ENCODE results near the gene KDM6A.

The KDM6A gene

GRCh38 chrX:44971674-44972073, 98.7 kb downstream of the KDM6A start:
- no peak overlapping the region for H3K4ac ChIP-seq (ENCODE audit: low read depth in 1 of 2, low read length in 2 of 2)
- H4K91ac ChIP-seq (ENCODE audit: low read length): no peak overlapping the region
- H3K79me1 ChIP-seq (replicated peaks; ENCODE audit: low read length, poor library complexity, severe bottlenecking): no peaks in the 10 kb centered on the region
- H2BK5ac ChIP-seq (ENCODE audit: low read depth, low read length, poor library complexity, severe bottlenecking): no peak overlapping the region
- H2BK120ac ChIP-seq (ENCODE audit: low read depth, low read length): no peak overlapping the region
- no peak overlapping the region for H3K4me3 ChIP-seq (ENCODE audit: insufficient read depth in 1 of 2, low read depth in 1 of 2, low read length in 2 of 2)
- no peak for DNase-seq
- H3K4me1 ChIP-seq (ENCODE audit: control insufficient read depth, insufficient read depth, low read depth, low read length): peaks cover 2% of the 10 kb centered on the region
- no peak overlapping the region for H2AK5ac ChIP-seq (ENCODE audit: low read length, severe bottlenecking)
- H2BK12ac ChIP-seq (ENCODE audit: low read length in 2 of 2): no peak overlapping the region
- H3K9me3 ChIP-seq (ENCODE audit: control insufficient read depth, low read length): peaks cover 7% of the 10 kb centered on the region
- H2AFZ ChIP-seq (ENCODE audit: low read depth, low read length): no peak overlapping the region
- 21% methylated on average over 7 of the region's 8 CpGs for WGBS
- no peak overlapping the region for H3K27ac ChIP-seq (ENCODE audit: low read length, poor library complexity, severe bottlenecking)
- no peak overlapping the region for H3K18ac ChIP-seq (ENCODE audit: low read depth in 1 of 2, low read length in 2 of 2)
- H3K36me3 ChIP-seq (ENCODE audit: control insufficient read depth in 1 of 2, insufficient read depth in 2 of 2, low read depth in 1 of 2, low read length in 2 of 2): peaks cover 0 to 9% of the 10 kb centered on the region in 2 experiments
- H2BK15ac ChIP-seq (ENCODE audit: low read depth, poor library complexity, severe bottlenecking): no peak overlapping the region
- H3K27me3 ChIP-seq (ENCODE audit: control insufficient read depth in 1 of 2, insufficient read depth in 1 of 2, low read length in 2 of 2): no peaks in the 10 kb centered on the region
- no peak overlapping the region for H3K9ac ChIP-seq (ENCODE audit: low read length)
- H3K23ac ChIP-seq (ENCODE audit: low read length in 2 of 2): no peak overlapping the region
- no peak overlapping the region for H3K4me2 ChIP-seq (ENCODE audit: low read length, poor library complexity, severe bottlenecking)
- no peak overlapping the region for H4K8ac ChIP-seq (ENCODE audit: low read length)
- no peak overlapping the region for H3K14ac ChIP-seq (ENCODE audit: low read length in 2 of 2)

- Histone ChIP-seq H3K36me3 (ENCODE audit: control insufficient read depth in 1 of 2, insufficient read depth in 2 of 2, low read depth in 1 of 2, low read length in 2 of 2) (peaks cover 0 to 11% of the 10 kb centered on the region in 2 experiments), H3K14ac (ENCODE audit: low read length in 2 of 2) (no peak overlapping the region), H3K4ac (ENCODE audit: low read depth in 1 of 2, low read length in 2 of 2) (no peak overlapping the region), H2BK120ac (ENCODE audit: low read depth, low read length) (no peak overlapping the region), H2AFZ (ENCODE audit: low read depth, low read length) (no peak overlapping the region), H2AK5ac (ENCODE audit: low read length, severe bottlenecking) (no peak overlapping the region), H3K9me3 (ENCODE audit: control insufficient read depth, low read length) (peaks cover 7% of the 10 kb centered on the region), H2BK12ac (ENCODE audit: low read length in 2 of 2) (no peak overlapping the region), H3K79me1 (replicated peaks; ENCODE audit: low read length, poor library complexity, severe bottlenecking) (no peaks in the 10 kb centered on the region), H3K4me2 (ENCODE audit: low read length, poor library complexity, severe bottlenecking) (no peak overlapping the region), H2BK15ac (ENCODE audit: low read depth, poor library complexity, severe bottlenecking) (no peak overlapping the region), H3K23ac (ENCODE audit: low read length in 2 of 2) (no peak overlapping the region), H3K4me1 (ENCODE audit: control insufficient read depth, insufficient read depth, low read depth, low read length) (peaks cover 2% of the 10 kb centered on the region), H3K4me3 (ENCODE audit: insufficient read depth in 1 of 2, low read depth in 1 of 2, low read length in 2 of 2) (no peak overlapping the region), H3K9ac (ENCODE audit: low read length) (no peak overlapping the region), H3K18ac (ENCODE audit: low read depth in 1 of 2, low read length in 2 of 2) (no peak overlapping the region), H4K91ac (ENCODE audit: low read length) (no peak overlapping the region), H3K27me3 (ENCODE audit: control insufficient read depth in 1 of 2, insufficient read depth in 1 of 2, low read length in 2 of 2) (no peaks in the 10 kb centered on the region), H4K8ac (ENCODE audit: low read length) (no peak overlapping the region), H3K27ac (ENCODE audit: low read length, poor library complexity, severe bottlenecking) (no peak overlapping the region), H2BK5ac (ENCODE audit: low read depth, low read length, poor library complexity, severe bottlenecking) (no peak overlapping the region)
- 78% methylated on average over 2 of the region's 2 CpGs for WGBS
- no peak for DNase-seq
Measured at GRCh38 chrX:44972132-44972531, 99.1 kb downstream of the KDM6A start.

GRCh38 chrX:44973420-44973932, 100.5 kb downstream of the KDM6A start:
- H3K4me2 ChIP-seq (ENCODE audit: low read length, poor library complexity, severe bottlenecking): no peak overlapping the region
- H3K23ac ChIP-seq (ENCODE audit: low read length in 2 of 2): no peak overlapping the region
- no CpG with 5 or more reads among the region's 5 CpGs for WGBS
- H3K4me3 ChIP-seq (ENCODE audit: insufficient read depth in 1 of 2, low read depth in 1 of 2, low read length in 2 of 2): no peak overlapping the region
- peaks cover 2% of the 10 kb centered on the region for H3K4me1 ChIP-seq (ENCODE audit: control insufficient read depth, insufficient read depth, low read depth, low read length)
- no peak overlapping the region for H3K27ac ChIP-seq (ENCODE audit: low read length, poor library complexity, severe bottlenecking)
- no peaks in the 10 kb centered on the region for H3K27me3 ChIP-seq (ENCODE audit: control insufficient read depth in 1 of 2, insufficient read depth in 1 of 2, low read length in 2 of 2)
- H2AFZ ChIP-seq (ENCODE audit: low read depth, low read length): no peak overlapping the region
- no peak overlapping the region for H3K4ac ChIP-seq (ENCODE audit: low read depth in 1 of 2, low read length in 2 of 2)
- no peaks in the 10 kb centered on the region for H3K79me1 ChIP-seq (replicated peaks; ENCODE audit: low read length, poor library complexity, severe bottlenecking)
- no peak overlapping the region for H4K8ac ChIP-seq (ENCODE audit: low read length)
- no peak overlapping the region for H3K9ac ChIP-seq (ENCODE audit: low read length)
- H2BK15ac ChIP-seq (ENCODE audit: low read depth, poor library complexity, severe bottlenecking): no peak overlapping the region
- no peak overlapping the region for H3K14ac ChIP-seq (ENCODE audit: low read length in 2 of 2)
- H3K18ac ChIP-seq (ENCODE audit: low read depth in 1 of 2, low read length in 2 of 2): no peak overlapping the region
- H3K36me3 ChIP-seq (ENCODE audit: control insufficient read depth in 1 of 2, insufficient read depth in 2 of 2, low read depth in 1 of 2, low read length in 2 of 2): peaks cover 0 to 14% of the 10 kb centered on the region in 2 experiments
- no peak overlapping the region for H2BK12ac ChIP-seq (ENCODE audit: low read length in 2 of 2)
- no peak overlapping the region for H4K91ac ChIP-seq (ENCODE audit: low read length)
- DNase-seq: no peak
- no peak overlapping the region for H2BK120ac ChIP-seq (ENCODE audit: low read depth, low read length)
- H3K9me3 ChIP-seq (ENCODE audit: control insufficient read depth, low read length): peaks cover 7% of the 10 kb centered on the region
- no peak overlapping the region for H2AK5ac ChIP-seq (ENCODE audit: low read length, severe bottlenecking)
- H2BK5ac ChIP-seq (ENCODE audit: low read depth, low read length, poor library complexity, severe bottlenecking): no peak overlapping the region

GRCh38 chrX:44974451-44974850, 101.5 kb downstream of the KDM6A start:
- H2AFZ ChIP-seq (ENCODE audit: low read depth, low read length): no peak overlapping the region
- H3K27me3 ChIP-seq (ENCODE audit: control insufficient read depth in 1 of 2, insufficient read depth in 1 of 2, low read length in 2 of 2): no peaks in the 10 kb centered on the region
- H3K4me1 ChIP-seq (ENCODE audit: control insufficient read depth, insufficient read depth, low read depth, low read length): peaks cover 2% of the 10 kb centered on the region
- H2BK120ac ChIP-seq (ENCODE audit: low read depth, low read length): no peak overlapping the region
- H3K9me3 ChIP-seq (ENCODE audit: control insufficient read depth, low read length): peaks cover 7% of the 10 kb centered on the region
- no peak overlapping the region for H3K4me2 ChIP-seq (ENCODE audit: low read length, poor library complexity, severe bottlenecking)
- H2BK12ac ChIP-seq (ENCODE audit: low read length in 2 of 2): no peak overlapping the region
- no peak overlapping the region for H3K14ac ChIP-seq (ENCODE audit: low read length in 2 of 2)
- no peak overlapping the region for H3K27ac ChIP-seq (ENCODE audit: low read length, poor library complexity, severe bottlenecking)
- no peak overlapping the region for H3K18ac ChIP-seq (ENCODE audit: low read depth in 1 of 2, low read length in 2 of 2)
- H4K91ac ChIP-seq (ENCODE audit: low read length): no peak overlapping the region
- H4K8ac ChIP-seq (ENCODE audit: low read length): no peak overlapping the region
- H2BK5ac ChIP-seq (ENCODE audit: low read depth, low read length, poor library complexity, severe bottlenecking): no peak overlapping the region
- peak; percentile 23 for DNase-seq
- 33% methylated on average over 1 of the region's 2 CpGs for WGBS
- H3K79me1 ChIP-seq (replicated peaks; ENCODE audit: low read length, poor library complexity, severe bottlenecking): no peaks in the 10 kb centered on the region
- no peak overlapping the region for H2AK5ac ChIP-seq (ENCODE audit: low read length, severe bottlenecking)
- no peak overlapping the region for H3K9ac ChIP-seq (ENCODE audit: low read length)
- no peak overlapping the region for H2BK15ac ChIP-seq (ENCODE audit: low read depth, poor library complexity, severe bottlenecking)
- H3K23ac ChIP-seq (ENCODE audit: low read length in 2 of 2): no peak overlapping the region
- no peak overlapping the region for H3K4me3 ChIP-seq (ENCODE audit: insufficient read depth in 1 of 2, low read depth in 1 of 2, low read length in 2 of 2)
- no peak overlapping the region for H3K4ac ChIP-seq (ENCODE audit: low read depth in 1 of 2, low read length in 2 of 2)
- peaks cover 0 to 14% of the 10 kb centered on the region in 2 experiments for H3K36me3 ChIP-seq (ENCODE audit: control insufficient read depth in 1 of 2, insufficient read depth in 2 of 2, low read depth in 1 of 2, low read length in 2 of 2)

Measured in mesenchymal stem cell (in vitro differentiated cells and primary cell).